HG03135 (cell line): ENCODE data around the gene OTUB1.

Experiments used
- ATAC-seq: cut with Tn5 transposase; IDR thresholded peaks from one replicate; pipeline ENCODE4 v1.9.1; 2021; ENCODE audit warnings: mild to moderate bottlenecking, moderate library complexity; ENCODE audit not compliant: unreplicated experiment

Gene OTUB1

DNA sequence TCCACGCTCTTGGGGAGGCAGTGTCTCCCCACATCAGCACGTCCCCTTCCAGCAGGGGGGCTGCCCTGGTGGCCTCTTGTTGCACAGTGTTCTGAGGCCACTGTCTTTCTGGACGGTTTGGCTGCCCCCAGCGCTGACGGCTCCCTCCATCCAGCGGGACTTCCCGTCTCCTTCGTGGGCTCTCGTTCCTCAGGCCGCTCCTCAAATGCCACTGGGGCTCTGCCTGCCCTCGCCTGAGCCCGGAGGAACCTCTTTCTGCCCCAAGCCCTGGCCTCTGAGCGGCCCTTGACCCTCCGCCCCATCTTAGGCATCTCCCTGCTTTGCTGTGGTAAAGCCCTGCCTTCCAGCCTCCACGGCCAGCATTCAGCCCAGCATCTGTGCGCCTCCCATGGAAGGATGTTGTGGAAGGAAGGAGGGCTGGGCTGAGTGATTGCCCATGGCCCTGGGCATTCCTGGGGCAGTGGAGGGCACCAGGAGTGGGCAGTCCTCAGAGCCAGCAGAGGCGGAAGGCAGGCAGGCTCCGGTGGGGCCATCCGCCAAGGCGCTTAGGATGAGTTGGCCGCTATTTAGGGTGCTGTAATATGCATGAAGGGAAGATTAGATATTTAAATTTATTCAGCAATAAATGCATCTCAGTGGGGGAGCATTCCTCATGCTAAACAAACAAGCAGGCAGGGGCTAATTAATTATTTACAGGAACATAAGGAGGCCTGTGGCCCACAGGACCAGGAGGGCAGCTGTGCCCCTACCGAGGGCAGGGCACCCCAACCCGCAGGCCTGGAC lies 17.8 kb downstream of the OTUB1 start:
- no peak for ATAC-seq

DNA sequence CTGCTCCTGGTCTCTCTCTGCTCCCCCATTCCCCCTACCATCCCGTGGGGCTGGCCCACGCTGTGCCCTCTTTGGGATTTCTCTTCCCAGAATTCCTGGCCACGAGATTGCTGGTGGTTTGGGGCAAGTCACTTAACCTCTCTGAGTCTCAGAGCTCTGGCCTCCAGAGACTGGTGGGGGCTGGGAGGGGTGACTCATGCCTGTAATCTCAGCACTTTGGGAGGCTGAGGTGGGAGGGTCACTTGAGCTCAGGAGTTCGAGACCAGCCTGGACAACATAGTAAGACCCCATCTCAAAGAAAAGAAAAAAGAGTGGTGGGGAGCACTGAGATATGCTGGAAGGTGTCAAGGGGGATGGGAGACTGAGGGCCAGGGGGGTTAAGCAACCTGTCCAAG lies 18.3 kb downstream of the OTUB1 start:
- ATAC-seq = no peak

- no peak for ATAC-seq
Observed at GRCh38 chr11:64005691-64006090, 19.5 kb downstream of the OTUB1 start.

GRCh38 chr11:64006398-64006797 lies 20.2 kb downstream of the OTUB1 start:
- no peak for ATAC-seq

DNA sequence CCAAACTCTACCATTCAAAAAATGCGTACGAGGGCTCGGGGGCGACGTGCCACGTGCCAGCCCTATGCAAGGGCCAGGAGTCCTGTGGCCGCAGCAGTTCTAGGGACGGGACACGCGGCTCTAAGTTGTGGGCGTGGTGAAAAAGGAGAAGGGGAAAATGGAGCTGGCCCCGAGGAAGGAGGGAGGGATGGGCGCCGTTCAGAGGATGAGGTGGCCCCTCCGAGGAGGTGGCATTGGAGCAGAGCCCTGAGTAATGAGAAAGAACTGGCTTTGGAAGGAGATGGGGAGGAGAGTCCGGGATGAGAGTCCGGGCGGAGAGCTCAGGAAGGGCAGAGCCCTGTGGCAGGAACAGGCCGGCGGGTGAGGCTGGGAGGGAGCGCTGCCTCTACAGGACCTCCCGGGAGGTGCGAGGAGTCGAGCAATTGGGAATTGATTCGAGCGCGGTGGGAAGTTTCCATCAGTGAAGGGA lies 21.0 kb downstream of the OTUB1 start:
- no peak for ATAC-seq

GRCh38 chr11:64007629-64008282 lies 21.5 kb downstream of the OTUB1 start:
- ATAC-seq = no peak

DNA sequence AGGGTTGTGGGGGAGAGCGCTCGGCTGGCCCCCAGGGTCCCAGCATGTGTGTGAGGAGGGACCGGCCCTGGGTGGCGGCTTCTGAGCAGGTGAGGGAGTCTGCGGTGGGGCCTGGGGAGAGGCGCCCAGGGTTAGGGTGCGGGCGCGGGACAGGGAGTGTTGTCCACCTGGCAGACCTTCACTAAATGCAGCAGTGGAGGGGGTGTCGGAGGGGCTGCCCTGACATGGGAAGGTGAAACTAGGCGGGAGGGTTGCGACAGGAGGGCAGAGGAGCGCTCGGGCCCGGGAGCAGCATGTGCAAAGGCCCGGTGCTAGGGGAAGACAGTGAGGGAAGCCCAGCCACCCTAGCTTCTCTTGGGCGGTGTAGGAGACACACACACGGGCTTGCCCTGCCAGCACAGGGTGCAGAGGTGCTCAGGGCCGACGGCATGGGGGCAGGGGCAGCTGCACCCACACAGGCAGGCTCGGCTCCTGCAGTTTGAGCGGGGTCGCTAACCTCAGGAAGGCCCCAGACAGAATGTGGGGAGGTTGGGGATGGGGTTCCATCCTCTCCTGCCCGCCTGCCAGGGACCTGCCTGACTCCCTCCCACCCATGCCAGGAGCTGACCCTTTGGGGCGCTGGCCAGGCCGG lies 22.2 kb downstream of the OTUB1 start:
- ATAC-seq = no peak

- no peak for ATAC-seq
Observed at GRCh38 chr11:64008914-64009633, 22.8 kb downstream of the OTUB1 start.

DNA sequence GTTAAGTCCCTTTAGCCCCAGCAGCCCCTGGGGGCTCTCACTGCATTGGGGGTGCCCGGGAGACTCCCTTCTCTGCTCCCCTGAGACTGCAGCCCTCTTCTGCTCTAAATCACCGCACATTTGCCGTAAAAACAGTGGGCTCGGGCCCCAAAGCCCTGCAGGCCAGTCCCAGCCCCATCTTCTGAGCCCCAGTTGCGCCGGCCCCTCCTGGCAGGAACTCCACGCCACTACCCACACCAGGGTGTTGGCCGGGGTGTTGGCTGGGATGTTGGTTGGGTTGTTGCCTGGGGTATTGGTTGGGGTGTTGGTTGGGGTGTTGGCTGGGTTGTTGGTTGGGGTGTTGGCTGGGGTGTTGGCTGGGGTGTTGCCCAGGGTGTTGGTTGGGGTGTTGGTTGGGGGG lies 23.5 kb downstream of the OTUB1 start:
- ATAC-seq = no peak

DNA sequence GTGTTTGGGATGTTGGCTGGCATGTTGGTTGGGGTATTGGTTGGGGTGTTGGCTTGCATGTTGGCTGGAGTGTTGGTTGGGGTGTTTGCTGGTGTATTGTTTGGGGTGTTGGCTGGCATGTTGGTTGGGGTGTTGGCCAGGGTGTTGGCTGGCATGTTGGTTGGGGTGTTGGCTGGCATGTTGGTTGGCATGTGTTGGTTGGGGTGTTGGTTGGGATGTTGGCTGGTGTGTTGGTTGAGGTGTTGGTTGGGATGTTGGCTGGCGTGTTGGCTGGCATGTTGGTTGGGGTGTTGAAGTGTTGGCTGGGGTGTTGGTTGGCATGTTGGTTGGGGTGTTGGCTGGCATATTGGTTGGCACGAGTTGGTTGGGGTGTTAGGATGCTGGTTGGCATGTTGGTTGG lies 24.5 kb downstream of the OTUB1 start:
- ATAC-seq = no peak

DNA sequence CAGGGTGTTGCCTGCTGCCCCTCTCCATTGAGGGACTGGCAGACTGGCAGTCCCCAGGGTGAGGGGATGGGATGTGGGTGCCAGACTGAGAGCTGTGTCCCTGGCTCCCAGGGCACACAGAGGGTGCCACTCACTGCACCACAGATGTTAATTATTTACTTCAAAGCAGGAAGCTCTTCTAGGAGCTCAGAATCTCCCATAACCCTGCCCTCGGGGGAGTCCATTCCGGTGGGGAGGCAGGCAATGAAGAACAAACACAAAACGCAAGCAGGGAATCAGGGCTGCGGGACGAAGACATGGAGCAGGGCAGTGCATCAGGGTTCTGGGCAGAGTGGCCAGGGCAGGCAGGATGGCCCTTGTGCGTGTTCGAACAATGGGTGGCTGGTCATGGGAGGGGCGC lies 25.1 kb downstream of the OTUB1 start:
- no peak for ATAC-seq

DNA sequence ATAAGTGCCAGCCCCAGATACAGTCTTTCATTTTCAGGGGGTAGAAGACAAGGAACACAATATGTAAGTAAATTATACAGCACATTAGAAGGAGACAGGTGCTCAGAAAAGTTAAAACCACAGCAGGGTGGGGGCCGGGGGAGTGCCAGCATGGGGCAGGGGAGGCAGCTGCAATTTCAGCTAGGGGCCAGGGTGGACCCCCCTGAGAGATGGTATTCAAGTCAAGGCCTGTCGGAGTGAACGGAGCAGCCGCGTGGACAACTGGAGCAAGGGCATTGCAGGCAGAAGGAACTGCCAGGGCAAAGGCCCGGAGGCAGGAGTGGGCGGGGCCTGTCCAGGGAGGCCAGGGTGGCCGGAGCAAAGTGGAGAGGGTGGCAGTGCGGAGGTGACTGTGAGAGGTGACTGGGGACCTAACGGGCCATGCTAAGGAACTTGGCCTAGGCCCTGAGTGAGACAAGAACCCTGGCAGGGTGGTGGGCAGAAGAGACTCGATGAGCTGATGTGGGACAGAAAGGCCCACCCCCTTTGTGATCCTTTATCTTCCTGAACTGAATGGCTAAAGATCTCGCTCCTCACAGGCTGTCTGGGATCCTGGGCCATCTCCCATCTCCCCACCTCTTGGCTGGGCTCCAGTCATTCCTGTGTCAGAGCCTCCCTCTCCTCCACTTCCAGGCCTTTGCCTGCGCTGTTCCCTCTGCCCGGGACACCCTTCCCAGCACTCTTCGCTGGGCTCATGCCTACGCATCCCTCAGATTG lies 27.1 kb downstream of the OTUB1 start:
- no peak for ATAC-seq

GRCh38 chr11:64014356-64014755 lies 28.1 kb downstream of the OTUB1 start:
- no peak for ATAC-seq

GRCh38 chr11:64015510-64015909 lies 29.3 kb downstream of the OTUB1 start:
- no peak for ATAC-seq

DNA sequence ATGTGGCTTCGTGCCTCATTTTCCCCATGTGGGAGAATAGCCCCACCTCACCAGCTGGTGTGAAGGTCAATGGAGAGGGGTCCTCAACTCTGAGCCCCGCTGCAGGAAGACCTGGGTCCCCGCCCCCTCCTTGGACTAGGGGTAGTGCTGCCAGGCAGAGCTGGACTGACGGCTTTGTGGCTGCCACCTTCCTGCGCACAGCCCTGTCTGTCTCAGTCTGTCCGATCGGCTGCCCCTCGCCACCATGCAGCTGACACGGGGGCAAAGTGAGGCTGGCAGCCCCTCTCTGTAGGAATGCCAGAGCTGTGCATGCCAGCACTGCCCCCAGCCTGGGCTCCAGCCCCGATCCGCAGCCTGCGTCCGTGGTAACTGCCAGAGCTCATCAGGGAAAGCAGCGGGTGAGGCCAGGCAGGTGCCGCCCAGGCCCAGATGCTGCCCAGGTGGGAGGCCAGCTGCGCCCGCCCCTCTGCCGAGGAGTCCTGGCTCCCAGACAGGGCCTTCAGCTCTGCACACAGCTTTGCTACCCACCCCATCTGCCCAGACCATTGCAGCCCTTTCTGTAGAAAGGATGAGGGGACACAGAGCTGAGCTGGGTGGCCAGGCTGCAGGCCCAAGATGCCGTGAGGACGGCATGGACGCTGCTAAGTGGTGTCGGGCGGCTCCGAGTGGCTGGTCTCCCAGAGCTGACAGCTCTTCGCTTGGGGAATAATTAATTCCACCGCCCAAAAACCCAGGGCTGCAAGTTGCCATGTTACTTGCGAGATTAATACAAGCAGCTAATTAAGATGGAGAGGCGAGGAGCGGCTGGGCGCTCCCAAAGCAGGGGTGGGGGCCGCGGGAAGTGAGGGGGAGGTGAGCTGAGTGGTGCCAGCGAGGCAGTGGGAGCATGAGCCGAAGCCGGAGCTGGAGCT lies 30.0 kb downstream of the OTUB1 start:
- ATAC-seq = no peak

- ATAC-seq = no peak
Observed at GRCh38 chr11:64017945-64018224, 31.6 kb downstream of the OTUB1 start.

DNA sequence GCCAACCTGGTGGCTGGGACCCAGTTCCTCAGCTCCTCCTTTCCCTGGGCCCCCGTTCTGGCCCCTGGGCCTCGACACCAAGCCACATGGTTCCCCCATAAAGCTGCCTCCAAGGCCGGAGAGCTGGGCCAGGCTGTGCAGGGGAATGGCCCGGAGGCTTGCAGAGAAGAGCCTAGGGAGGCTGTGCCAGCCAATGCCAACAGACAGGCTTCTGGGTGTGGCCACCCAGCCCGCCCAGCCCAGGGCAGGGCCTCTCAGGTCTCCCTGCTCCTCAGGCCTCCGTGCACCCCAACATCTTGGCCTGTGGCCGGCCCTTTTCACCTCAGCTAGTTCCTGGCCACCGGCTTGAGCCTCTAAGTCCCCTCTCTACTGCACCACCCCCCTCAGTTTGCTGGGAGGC lies 32.1 kb downstream of the OTUB1 start:
- ATAC-seq = no peak

DNA sequence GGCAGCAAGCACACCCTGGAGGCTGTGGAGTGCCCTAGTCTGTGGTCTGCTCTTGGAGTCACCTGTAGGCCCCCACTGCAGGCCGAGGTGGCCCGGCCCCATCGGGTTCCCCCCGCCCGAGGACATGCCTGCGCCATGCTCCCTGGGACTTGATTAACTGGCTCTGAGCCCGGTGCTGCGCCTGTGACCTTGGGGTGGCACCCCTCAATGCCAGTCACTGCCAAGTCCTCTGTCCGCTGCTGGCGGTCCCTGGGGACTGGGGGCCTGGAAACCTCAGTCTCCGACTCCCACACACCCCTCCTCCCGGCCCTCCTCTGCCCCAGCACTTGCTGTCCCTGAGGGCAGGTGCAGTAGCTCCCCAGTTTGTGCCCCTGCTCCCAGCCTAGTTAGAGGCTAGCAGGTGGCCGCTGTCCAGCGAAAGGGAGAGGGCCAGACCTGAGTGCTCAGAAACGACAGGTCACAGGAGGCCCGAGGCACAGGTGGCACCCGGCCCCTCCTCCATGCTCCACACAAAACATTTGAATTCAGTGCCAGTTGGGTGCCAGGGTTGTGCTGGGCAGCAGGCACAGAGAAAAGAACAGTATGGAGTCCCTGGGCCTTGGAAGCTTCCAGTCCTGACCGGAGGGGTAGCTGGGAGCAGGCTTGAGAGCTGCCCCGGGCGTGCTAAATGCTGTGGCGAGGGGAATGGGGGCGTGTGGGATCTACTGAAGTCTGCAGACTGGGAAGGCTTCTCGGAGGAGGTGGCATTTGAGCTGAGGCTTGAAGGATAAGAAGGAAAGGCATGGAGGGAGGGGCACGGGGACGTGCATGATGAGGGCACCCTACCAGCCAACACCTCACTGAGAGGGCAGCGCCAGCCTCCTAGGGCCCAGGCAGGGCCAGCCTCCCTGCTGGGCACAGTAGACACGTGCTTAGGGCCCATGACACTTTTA lies 33.1 kb downstream of the OTUB1 start:
- ATAC-seq = no peak
